Measurements from ENCODE around the gene SEMA5A.

The SEMA5A gene

DNA sequence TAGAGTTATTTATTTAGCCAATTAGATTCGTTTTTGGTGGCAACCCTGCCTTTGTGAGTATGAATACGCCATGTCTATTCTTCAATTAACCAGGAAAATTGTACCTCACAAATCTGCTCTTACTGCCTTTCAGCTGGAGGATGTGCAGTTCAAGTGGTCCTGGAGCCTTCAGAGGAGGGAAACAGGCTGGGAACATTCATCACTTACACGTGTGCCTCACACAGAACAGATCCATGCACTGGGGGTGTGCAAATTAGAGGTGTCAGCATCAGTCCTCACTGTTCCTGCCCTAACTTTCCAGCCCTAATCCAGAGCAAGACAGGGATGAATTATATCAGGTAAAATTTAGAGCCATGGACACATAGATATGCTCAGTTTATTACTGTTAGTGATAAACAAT lies 65.4 kb downstream of the SEMA5A start:
- no peaks in the 10 kb centered on the region for H3K36me3 Mint-ChIP-seq
- H3K4me1 Mint-ChIP-seq (ENCODE audit: low read depth), result no peaks in the 10 kb centered on the region
- peaks cover 21% of the 10 kb centered on the region for H3K9me3 Mint-ChIP-seq (ENCODE audit: low read depth)
- no peak overlapping the region for H3K27ac Mint-ChIP-seq
- H3K4me3 Mint-ChIP-seq, result no peak overlapping the region
- H3K27me3 Mint-ChIP-seq, result no peaks in the 10 kb centered on the region

DNA sequence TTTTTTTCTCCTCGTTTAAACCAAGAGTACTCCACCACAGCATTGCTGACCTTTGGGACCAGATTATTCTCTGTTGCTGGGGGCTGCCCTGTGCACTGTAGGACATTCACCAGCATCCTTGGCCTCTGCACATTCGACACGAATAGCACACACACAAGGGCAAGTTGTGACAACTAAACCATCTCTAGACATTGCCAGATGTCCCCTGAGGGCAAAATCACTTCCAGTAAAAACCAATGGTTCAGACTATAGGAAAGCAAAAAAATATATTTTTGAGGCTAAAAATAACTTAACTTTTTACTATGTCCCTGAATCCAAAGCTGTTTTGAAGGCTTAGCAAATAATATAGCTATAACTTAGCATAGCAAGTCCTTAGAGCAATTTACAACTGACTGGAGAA lies 65.9 kb downstream of the SEMA5A start:
- Mint-ChIP-seq H3K27me3 (no peaks in the 10 kb centered on the region), H3K36me3 (no peaks in the 10 kb centered on the region), H3K27ac (no peak overlapping the region), H3K9me3 (ENCODE audit: low read depth) (peaks cover 21% of the 10 kb centered on the region), H3K4me1 (ENCODE audit: low read depth) (no peaks in the 10 kb centered on the region), H3K4me3 (no peak overlapping the region)

DNA sequence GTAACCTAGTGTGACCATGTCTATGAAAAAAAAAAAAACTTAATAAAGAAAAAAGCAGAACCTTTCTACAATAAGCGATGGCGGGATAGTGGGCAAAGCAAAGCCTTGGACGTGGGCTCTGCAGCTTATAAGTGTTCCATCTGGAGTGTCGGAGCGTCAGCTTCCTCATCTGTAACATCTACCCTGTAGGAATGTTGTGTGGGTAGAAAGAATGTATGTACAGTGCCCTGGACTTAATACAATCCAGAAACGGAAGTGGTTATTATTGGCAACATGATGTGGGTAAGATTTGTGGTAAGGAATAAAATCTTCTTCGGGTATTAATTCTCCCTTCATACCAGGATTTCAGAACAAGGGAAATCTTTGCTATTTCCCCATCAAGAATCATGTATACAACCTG lies 66.5 kb downstream of the SEMA5A start:
- Mint-ChIP-seq H3K4me1 (ENCODE audit: low read depth) (no peaks in the 10 kb centered on the region), H3K4me3 (no peak overlapping the region), H3K36me3 (no peaks in the 10 kb centered on the region), H3K9me3 (ENCODE audit: low read depth) (peaks cover 20% of the 10 kb centered on the region), H3K27ac (no peak overlapping the region), H3K27me3 (no peaks in the 10 kb centered on the region)

DNA sequence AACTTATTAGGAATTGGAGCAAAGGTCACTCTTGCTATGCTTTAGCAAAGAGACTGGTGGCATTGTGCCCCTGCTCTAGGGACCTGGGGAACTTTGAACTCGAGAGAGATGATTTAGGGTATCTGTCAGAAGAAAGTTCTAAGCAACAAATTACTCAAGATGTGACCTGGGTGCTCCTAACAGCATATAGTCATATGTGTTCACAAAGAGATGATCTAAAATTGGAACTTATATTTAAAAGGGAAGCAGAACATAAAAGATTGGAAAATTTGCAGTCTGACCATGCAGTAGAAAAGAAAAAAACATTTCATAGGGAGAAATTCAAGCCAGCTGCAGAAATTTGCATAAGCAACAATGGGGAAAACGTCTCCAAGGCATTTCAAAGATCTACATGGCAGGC lies 68.3 kb downstream of the SEMA5A start:
- H3K27me3 Mint-ChIP-seq, result no peaks in the 10 kb centered on the region
- no peak overlapping the region for H3K4me3 Mint-ChIP-seq
- no peaks in the 10 kb centered on the region for H3K36me3 Mint-ChIP-seq
- H3K4me1 Mint-ChIP-seq (ENCODE audit: low read depth), result no peaks in the 10 kb centered on the region
- H3K9me3 Mint-ChIP-seq (ENCODE audit: low read depth), result peaks cover 25% of the 10 kb centered on the region
- no peak overlapping the region for H3K27ac Mint-ChIP-seq

- Mint-ChIP-seq H3K9me3 (ENCODE audit: low read depth) (peaks cover 19% of the 10 kb centered on the region), H3K4me1 (ENCODE audit: low read depth) (no peaks in the 10 kb centered on the region), H3K36me3 (no peaks in the 10 kb centered on the region), H3K4me3 (no peak overlapping the region), H3K27me3 (no peaks in the 10 kb centered on the region), H3K27ac (no peak overlapping the region)
Measured at GRCh38 chr5:9474219-9475002, 71.5 kb downstream of the SEMA5A start.

DNA sequence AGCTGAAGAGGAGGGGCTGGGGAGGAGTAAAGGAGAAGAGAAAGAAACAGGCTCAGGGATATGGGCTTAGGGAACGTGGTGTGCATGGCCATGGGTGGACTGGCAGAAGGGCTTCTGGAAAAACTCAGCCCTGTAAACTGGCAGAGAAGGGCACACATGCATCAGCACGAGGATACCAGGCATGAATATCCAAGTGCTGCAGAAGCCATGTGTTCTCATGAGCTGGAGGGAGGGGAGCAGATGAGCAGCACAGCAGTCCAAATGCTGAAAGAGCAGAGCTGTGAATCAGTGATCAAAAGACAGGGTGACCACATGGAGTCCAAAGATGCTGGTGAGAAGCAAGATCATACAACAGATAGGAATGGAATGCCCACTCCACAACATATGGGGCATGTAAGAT lies 72.3 kb downstream of the SEMA5A start:
- Mint-ChIP-seq H3K27ac (no peak overlapping the region), H3K9me3 (ENCODE audit: low read depth) (peaks cover 16% of the 10 kb centered on the region), H3K27me3 (no peaks in the 10 kb centered on the region), H3K36me3 (no peaks in the 10 kb centered on the region), H3K4me3 (no peak overlapping the region), H3K4me1 (ENCODE audit: low read depth) (no peaks in the 10 kb centered on the region)

GRCh38 chr5:9470410-9470809 lies 75.5 kb downstream of the SEMA5A start:
- H3K27me3 Mint-ChIP-seq, result no peaks in the 10 kb centered on the region
- no peak overlapping the region for H3K4me3 Mint-ChIP-seq
- no peak overlapping the region for H3K27ac Mint-ChIP-seq
- peaks cover 6% of the 10 kb centered on the region for H3K9me3 Mint-ChIP-seq (ENCODE audit: low read depth)
- H3K4me1 Mint-ChIP-seq (ENCODE audit: low read depth), result no peaks in the 10 kb centered on the region
- no peaks in the 10 kb centered on the region for H3K36me3 Mint-ChIP-seq

DNA sequence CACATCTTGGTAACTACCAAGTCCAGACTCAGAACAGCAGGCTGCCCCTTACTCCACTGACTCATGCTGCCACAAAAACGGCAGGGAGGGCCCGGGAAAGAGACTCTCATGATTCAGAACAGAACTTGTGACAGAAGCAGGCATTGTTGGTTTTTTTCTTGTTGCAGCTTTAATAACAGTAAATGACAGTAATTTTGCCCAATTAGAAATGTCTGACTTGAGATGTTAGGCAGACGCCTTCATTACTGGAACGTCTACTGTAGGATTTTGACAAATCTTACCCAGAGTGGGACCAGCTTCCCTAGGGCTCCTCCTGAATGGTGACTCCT lies 77.9 kb downstream of the SEMA5A start:
- no peaks in the 10 kb centered on the region for H3K27me3 Mint-ChIP-seq
- no peaks in the 10 kb centered on the region for H3K4me1 Mint-ChIP-seq (ENCODE audit: low read depth)
- no peak overlapping the region for H3K27ac Mint-ChIP-seq
- no peak overlapping the region for H3K4me3 Mint-ChIP-seq
- H3K36me3 Mint-ChIP-seq, result no peaks in the 10 kb centered on the region
- H3K9me3 Mint-ChIP-seq (ENCODE audit: low read depth), result no peaks in the 10 kb centered on the region

DNA sequence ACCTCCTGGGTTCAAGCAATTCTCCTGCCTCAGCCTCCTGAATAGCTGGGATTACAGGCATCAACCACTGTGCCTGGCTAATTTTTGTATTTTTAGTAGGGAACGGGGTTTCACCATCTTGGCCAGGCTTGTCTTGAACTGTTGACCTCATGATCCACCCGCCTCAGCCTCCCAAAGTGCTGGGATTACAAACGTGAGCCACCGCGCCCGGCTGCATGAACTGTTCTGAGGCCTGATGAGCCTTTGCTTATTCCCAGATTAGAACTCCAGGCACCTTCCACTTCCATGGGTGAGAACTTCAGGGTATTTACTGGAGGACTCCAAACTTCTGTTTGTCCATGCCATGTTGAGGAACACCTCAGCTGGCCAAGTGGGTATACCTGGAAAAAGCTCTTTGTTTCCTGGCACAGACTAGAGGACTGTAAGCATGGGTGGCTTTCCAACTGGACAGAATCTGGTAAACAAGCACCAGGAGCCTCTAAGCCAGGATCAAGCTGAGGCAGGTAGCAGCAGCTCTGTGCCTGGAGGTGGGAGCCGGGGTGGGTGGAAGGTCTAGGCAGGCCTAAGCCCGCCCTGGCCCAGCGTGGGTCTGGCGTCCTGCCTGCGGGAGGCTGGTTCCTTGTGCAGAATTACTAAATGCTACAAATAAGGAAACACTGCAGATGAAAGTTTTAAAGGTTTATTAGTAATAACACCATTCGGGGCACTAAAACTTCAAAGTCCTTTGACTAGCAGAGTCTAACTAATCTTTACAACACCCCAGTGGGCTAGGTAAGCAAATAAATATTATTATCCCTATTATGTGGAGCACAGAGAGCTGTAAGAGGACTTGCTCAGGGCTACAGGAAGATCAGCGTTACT lies 78.4 kb downstream of the SEMA5A start:
- H3K9me3 Mint-ChIP-seq (ENCODE audit: low read depth), result no peaks in the 10 kb centered on the region
- H3K27me3 Mint-ChIP-seq, result no peaks in the 10 kb centered on the region
- H3K4me3 Mint-ChIP-seq, result no peak overlapping the region
- H3K4me1 Mint-ChIP-seq (ENCODE audit: low read depth), result no peaks in the 10 kb centered on the region
- H3K36me3 Mint-ChIP-seq, result no peaks in the 10 kb centered on the region
- H3K27ac Mint-ChIP-seq, result no peak overlapping the region

- Mint-ChIP-seq H3K4me1 (ENCODE audit: low read depth) (no peaks in the 10 kb centered on the region), H3K4me3 (no peak overlapping the region), H3K27me3 (no peaks in the 10 kb centered on the region), H3K36me3 (no peaks in the 10 kb centered on the region), H3K27ac (no peak overlapping the region), H3K9me3 (ENCODE audit: low read depth) (no peaks in the 10 kb centered on the region)
Measured at GRCh38 chr5:9466697-9467096, 79.2 kb downstream of the SEMA5A start.

- Mint-ChIP-seq H3K4me1 (ENCODE audit: low read depth) (no peaks in the 10 kb centered on the region), H3K36me3 (no peaks in the 10 kb centered on the region), H3K4me3 (no peak overlapping the region), H3K9me3 (ENCODE audit: low read depth) (no peaks in the 10 kb centered on the region), H3K27me3 (no peaks in the 10 kb centered on the region), H3K27ac (no peak overlapping the region)
Measured at GRCh38 chr5:9464478-9464877, 81.4 kb downstream of the SEMA5A start.

DNA sequence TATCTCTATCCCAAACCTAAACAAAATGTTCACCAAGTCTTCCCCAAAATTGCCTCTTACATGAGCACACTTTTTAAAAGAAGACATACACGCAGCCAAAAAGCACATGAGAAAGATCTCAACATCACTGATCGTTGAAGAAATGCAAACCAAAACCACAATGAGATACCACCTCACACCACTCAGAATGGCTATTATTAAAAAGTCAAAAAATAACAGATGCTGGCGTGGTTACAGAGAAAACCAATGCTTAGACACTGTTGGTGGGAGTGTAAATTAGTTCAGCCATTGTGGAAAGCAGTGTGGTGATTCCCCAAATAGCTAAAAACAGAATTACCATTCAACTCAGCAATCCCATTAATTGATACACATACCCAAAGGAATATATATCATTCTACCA lies 83.8 kb downstream of the SEMA5A start:
- H3K9me3 Mint-ChIP-seq (ENCODE audit: low read depth), result no peaks in the 10 kb centered on the region
- no peaks in the 10 kb centered on the region for H3K4me1 Mint-ChIP-seq (ENCODE audit: low read depth)
- H3K27ac Mint-ChIP-seq, result no peak overlapping the region

GRCh38 chr5:9460885-9461645 lies 84.8 kb downstream of the SEMA5A start:
- Mint-ChIP-seq H3K36me3 (no peaks in the 10 kb centered on the region), H3K4me3 (no peak overlapping the region), H3K9me3 (ENCODE audit: low read depth) (no peaks in the 10 kb centered on the region), H3K4me1 (ENCODE audit: low read depth) (no peaks in the 10 kb centered on the region), H3K27ac (no peak overlapping the region), H3K27me3 (no peaks in the 10 kb centered on the region)

More for the DNA sequence above, 83.8 kb downstream of the SEMA5A start:
- Mint-ChIP-seq H3K27me3 (no peaks in the 10 kb centered on the region), H3K36me3 (no peaks in the 10 kb centered on the region), H3K4me3 (no peak overlapping the region)

- Mint-ChIP-seq H3K4me1 (ENCODE audit: low read depth) (no peaks in the 10 kb centered on the region), H3K36me3 (no peaks in the 10 kb centered on the region), H3K27ac (no peak overlapping the region), H3K27me3 (no peaks in the 10 kb centered on the region), H3K9me3 (ENCODE audit: low read depth) (no peaks in the 10 kb centered on the region), H3K4me3 (no peak overlapping the region)
Measured at GRCh38 chr5:9456435-9457042, 89.3 kb downstream of the SEMA5A start.
